SK-N-SH treated with all-trans-retinoic acid at 6 μM for 48 hours (cell line): ENCODE data around the gene SIM1.

Experiments used
- ATAC-seq: fragments of 200-7000 bp; cut with Tn5 transposase; 3 replicates; pipeline ENCODE4 v1.9.1; 2020; ENCODE audit warnings: mild to moderate bottlenecking, moderate library complexity
- ARNTL ChIP-seq: fragments of 450-650 bp; formaldehyde crosslinking; IDR thresholded peaks from 2 replicates; pipeline ENCODE4 v1.5.0; 2020; ENCODE audit warnings: low read depth, mild to moderate bottlenecking, moderate library complexity, borderline replicate concordance
- BACH2 ChIP-seq: fragments of 250-450 bp; sonication (Bioruptor Pico); IDR thresholded peaks from 2 replicates; pipeline ENCODE4 v1.9.0; 2021; ENCODE audit warnings: mild to moderate bottlenecking, borderline replicate concordance
- CREB5 ChIP-seq: fragments of 250-450 bp; sonication (Bioruptor Pico); IDR thresholded peaks from 2 replicates; pipeline ENCODE4 v1.5.1; 2020; ENCODE audit warnings: low read depth, mild to moderate bottlenecking, moderate library complexity
- CSDC2 ChIP-seq: fragments of 250-450 bp; sonication (Bioruptor Pico); IDR thresholded peaks from 2 replicates; pipeline ENCODE4 v1.5.0; 2020; ENCODE audit warnings: mild to moderate bottlenecking, moderate library complexity
- ESRRG ChIP-seq: fragments of 250-450 bp; sonication (Bioruptor Pico); IDR thresholded peaks from 2 replicates; pipeline ENCODE4 v1.6.1; 2021; ENCODE audit warnings: mild to moderate bottlenecking
- GLIS3 ChIP-seq: fragments of 250-450 bp; sonication (Bioruptor Pico); IDR thresholded peaks from 2 replicates; pipeline ENCODE4 v1.5.0; 2020; ENCODE audit warnings: mild to moderate bottlenecking, moderate library complexity
- ISL1 ChIP-seq: fragments of 250-450 bp; sonication (Bioruptor Pico); IDR thresholded peaks from 2 replicates; pipeline ENCODE4 v2.1.2; 2022; ENCODE audit warnings: mild to moderate bottlenecking, moderate library complexity
- OSR1 ChIP-seq: fragments of 250-450 bp; sonication (Bioruptor Pico); IDR thresholded peaks from 2 replicates; pipeline ENCODE4 v1.8.0; 2022; ENCODE audit warnings: moderate library complexity, mild to moderate bottlenecking, inconsistent platforms
- PATZ1 ChIP-seq: fragments of 250-450 bp; sonication (Bioruptor Pico); IDR thresholded peaks from 2 replicates; pipeline ENCODE4 v1.8.0; 2020; ENCODE audit warnings: mild to moderate bottlenecking, moderate library complexity, borderline replicate concordance
- POU6F1 ChIP-seq: fragments of 250-450 bp; sonication (Bioruptor Pico); IDR thresholded peaks from 2 replicates; pipeline ENCODE4 v1.8.0; 2021; ENCODE audit warnings: low read depth, mild to moderate bottlenecking, moderate library complexity, borderline replicate concordance
- PPARA ChIP-seq: fragments of 250-450 bp; sonication (Bioruptor Pico); IDR thresholded peaks from 2 replicates; pipeline ENCODE4 v1.5.0; 2020; ENCODE audit warnings: mild to moderate bottlenecking, borderline replicate concordance
- RARB ChIP-seq: fragments of 250-450 bp; sonication (Bioruptor Pico); IDR thresholded peaks from 2 replicates; pipeline ENCODE4 v1.8.0; 2021; ENCODE audit warnings: mild to moderate bottlenecking, moderate library complexity
- SNAI2 ChIP-seq: fragments of 250-450 bp; sonication (Bioruptor Pico); IDR thresholded peaks from 2 replicates; pipeline ENCODE4 v1.5.0; 2020; ENCODE audit warnings: mild to moderate bottlenecking, moderate library complexity
- TCF4 ChIP-seq: fragments of 250-450 bp; sonication (Bioruptor Pico); IDR thresholded peaks from 2 replicates; pipeline ENCODE4 v1.8.0; 2021; ENCODE audit warnings: mild to moderate bottlenecking, moderate library complexity, borderline replicate concordance
- TOX ChIP-seq: fragments of 250-450 bp; sonication (Bioruptor Pico); IDR thresholded peaks from 2 replicates; pipeline ENCODE4 v1.8.0; 2021; ENCODE audit warnings: mild to moderate bottlenecking, moderate library complexity, borderline replicate concordance
- TSHZ2 ChIP-seq: fragments of 250-450 bp; sonication (Bioruptor Pico); IDR thresholded peaks from 2 replicates; pipeline ENCODE4 v1.5.0; 2020; ENCODE audit warnings: mild to moderate bottlenecking, moderate library complexity
- ZC3H10 ChIP-seq: fragments of 250-450 bp; sonication (Bioruptor Pico); IDR thresholded peaks from 2 replicates; pipeline ENCODE4 v1.5.1; 2021; ENCODE audit warnings: mild to moderate bottlenecking, moderate library complexity
- ZFP3 ChIP-seq: fragments of 250-450 bp; sonication (Bioruptor Pico); IDR thresholded peaks from 2 replicates; pipeline ENCODE4 v1.5.0; 2020; ENCODE audit warnings: mild to moderate bottlenecking, moderate library complexity
- ZFP30 ChIP-seq: fragments of 450-650 bp; formaldehyde crosslinking; IDR thresholded peaks from 2 replicates; pipeline ENCODE4 v1.5.0; 2022; ENCODE audit warnings: mild to moderate bottlenecking, moderate library complexity
- ZNF565 ChIP-seq: fragments of 450-650 bp; formaldehyde crosslinking; conservative IDR thresholded peaks from 2 replicates; pipeline ENCODE4 v1.5.0; 2020; ENCODE audit warnings: low read depth, mild to moderate bottlenecking, moderate library complexity
- ZNF70 ChIP-seq: fragments of 450-650 bp; formaldehyde crosslinking; IDR thresholded peaks from 2 replicates; pipeline ENCODE4 v1.5.0; 2020; ENCODE audit warnings: mild to moderate bottlenecking, moderate library complexity

Gene SIM1

GRCh38 chr6:100342830-100343229 lies 121.9 kb downstream of the SIM1 start:
- TF ChIP-seq PATZ1 (CRISPR knock-in tag) (no peak), ZFP30 (CRISPR knock-in tag) (no peak), OSR1 (CRISPR knock-in tag) (no peak), BACH2 (no peak), ZNF70 (CRISPR knock-in tag) (peak; percentile 69; the same call in 1 of the 2 replicates), ZNF565 (CRISPR knock-in tag) (no peak), PPARA (CRISPR knock-in tag) (no peak), ZC3H10 (CRISPR knock-in tag) (peak; percentile 67; the same call in 1 of the 2 replicates), CREB5 (CRISPR knock-in tag) (no peak), CSDC2 (no peak), POU6F1 (peak; percentile 78; the same call in 1 of the 2 replicates), RARB (CRISPR knock-in tag) (no peak), GLIS3 (no peak), ISL1 (CRISPR knock-in tag) (peak; percentile 88), TSHZ2 (no peak)
- ATAC-seq, result peak; percentile 78

GRCh38 chr6:100339574-100340255 lies 125.0 kb downstream of the SIM1 start:
- ATAC-seq, result no peak
- no peak for TF ChIP-seq SNAI2
- no peak for TF ChIP-seq TOX
- no peak for TF ChIP-seq ZFP3 (CRISPR knock-in tag)

GRCh38 chr6:100338090-100338489 lies 126.6 kb downstream of the SIM1 start:
- no peak for TF ChIP-seq PPARA (CRISPR knock-in tag)
- no peak for TF ChIP-seq TCF4 (CRISPR knock-in tag)
- TF ChIP-seq TSHZ2, result no peak
- no peak for TF ChIP-seq RARB (CRISPR knock-in tag)
- no peak for TF ChIP-seq ARNTL
- TF ChIP-seq ISL1 (CRISPR knock-in tag), result no peak
- TF ChIP-seq TOX, result no peak
- TF ChIP-seq SNAI2, result no peak
- no peak for TF ChIP-seq PATZ1 (CRISPR knock-in tag)
- TF ChIP-seq GLIS3, result no peak
- TF ChIP-seq POU6F1, result no peak
- TF ChIP-seq CSDC2, result no peak
- TF ChIP-seq ZFP3 (CRISPR knock-in tag), result no peak
- no peak for TF ChIP-seq ESRRG (CRISPR knock-in tag)
- TF ChIP-seq ZFP30 (CRISPR knock-in tag), result no peak
- no peak for TF ChIP-seq BACH2
- no peak for ATAC-seq
